ENCODE data around the gene TFDP2.
A peak's percentile ranks its signal among the peaks of the same experiment; 100 is the strongest.

The TFDP2 gene

DNA sequence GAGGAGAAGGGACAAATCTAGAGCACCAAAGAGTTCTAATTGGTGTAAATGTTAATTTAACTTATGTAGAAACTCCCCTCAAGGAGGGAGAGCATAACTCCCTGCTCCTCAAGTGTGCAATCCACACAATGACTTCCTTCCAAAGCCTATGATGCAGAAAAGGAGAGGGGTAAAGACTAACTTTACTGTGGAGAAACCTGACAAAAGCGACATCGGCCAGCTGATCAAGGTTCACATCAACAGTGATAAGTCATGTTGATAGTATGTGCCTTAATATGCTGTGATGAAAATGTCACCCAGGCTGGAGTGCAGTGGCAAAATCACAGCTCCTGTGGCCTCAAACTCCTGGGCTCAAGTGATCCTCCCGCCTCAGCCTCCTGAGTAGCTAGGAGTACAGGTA lies 76.5 kb downstream of the TFDP2 start:
- no peak for DNase-seq (ENCODE audit: low spot score)

GRCh38 chr3:142065932-142066331 lies 83.4 kb downstream of the TFDP2 start:
- DNase-seq (ENCODE audit: low spot score): no peak

DNA sequence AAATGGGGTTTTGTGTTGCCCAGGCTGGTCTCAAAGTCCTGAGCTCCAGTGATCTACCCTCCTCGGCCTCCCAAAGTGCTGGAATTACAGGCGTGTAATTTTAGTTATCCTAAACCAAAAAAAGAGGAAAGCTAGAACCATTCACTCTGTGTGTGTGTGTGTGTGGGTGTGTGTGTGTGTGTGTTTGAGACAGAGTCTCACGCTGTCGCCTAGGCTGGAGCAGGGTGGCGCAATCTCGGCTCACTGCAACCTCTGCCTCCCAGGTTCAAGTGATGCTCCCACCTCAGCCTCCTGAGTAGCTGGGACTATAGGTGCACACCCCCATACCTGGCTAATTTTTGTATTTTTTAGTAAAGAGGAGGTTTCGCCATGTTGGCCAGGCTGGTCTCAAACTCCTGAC lies 84.0 kb downstream of the TFDP2 start:
- no peak for DNase-seq (ENCODE audit: low spot score)

DNA sequence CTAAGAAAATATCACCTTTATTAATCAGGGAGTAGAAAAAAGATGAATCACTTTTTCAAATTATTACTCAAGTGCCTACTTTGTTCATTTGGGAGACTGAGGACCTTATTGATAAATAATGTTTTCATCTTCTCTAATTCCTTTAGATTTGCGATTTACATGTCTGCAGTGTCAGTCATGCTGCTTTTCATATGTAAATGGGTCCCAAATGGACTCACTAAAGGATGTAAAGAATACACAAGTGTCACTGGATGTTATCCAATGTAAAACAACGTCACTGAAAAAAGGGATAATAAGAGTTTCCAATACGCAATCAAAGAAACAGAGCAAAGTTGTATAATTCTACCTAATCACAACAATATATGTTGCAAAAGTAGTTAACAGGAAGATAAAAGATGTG lies 84.9 kb downstream of the TFDP2 start:
- DNase-seq (ENCODE audit: low spot score): no peak

DNA sequence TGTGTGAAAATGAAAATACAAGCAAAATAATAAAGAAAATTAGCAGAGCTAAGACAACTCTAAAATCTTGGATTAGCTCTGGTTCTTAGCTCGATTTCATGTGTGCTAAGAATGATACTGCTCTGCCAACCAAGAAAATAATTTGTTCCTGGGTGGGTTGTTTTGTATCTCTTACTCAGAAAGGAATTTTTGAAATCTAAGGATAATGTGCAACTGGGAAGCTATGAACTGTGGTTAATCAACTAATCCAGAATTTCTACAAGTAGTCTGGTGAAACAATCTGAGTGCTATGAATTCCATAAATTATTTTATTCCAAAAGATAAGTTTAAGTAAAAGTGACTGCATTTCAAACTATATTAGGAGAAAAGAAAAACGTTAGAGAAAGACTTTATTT lies 92.0 kb downstream of the TFDP2 start:
- peak; percentile 29 for DNase-seq (ENCODE audit: low spot score)

DNA sequence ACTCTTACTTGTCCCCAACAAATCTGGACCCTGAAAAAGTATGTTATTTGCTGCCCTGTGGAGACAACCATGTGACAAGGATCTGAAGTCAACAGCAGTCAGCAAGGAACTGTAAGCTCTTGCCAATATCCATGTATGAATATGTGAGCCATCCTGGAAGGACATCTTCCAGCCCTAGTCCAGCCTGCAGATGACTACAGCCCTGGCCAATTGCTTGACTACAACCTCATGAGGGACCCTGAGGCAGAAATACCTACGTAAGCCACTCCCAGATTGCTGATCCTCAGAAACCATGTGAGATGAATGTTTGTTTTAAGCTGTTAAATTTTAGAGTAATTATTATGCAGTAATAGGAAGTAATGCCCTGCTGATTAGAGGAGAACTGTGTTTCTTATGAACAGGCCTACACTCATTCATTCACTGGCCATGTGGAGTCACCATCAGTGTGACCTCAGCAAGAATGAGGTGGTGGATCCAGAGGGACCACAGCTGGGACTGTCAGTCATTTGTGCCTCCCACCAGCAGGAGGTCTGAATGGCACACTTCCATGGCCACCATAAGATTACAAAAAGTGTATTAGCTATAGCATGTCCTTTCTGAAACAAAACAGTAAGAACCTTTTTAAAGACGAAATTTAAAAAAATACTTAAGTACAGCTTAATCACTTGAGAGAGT lies 92.6 kb downstream of the TFDP2 start:
- peak; percentile 9 for DNase-seq (ENCODE audit: low spot score)

DNA sequence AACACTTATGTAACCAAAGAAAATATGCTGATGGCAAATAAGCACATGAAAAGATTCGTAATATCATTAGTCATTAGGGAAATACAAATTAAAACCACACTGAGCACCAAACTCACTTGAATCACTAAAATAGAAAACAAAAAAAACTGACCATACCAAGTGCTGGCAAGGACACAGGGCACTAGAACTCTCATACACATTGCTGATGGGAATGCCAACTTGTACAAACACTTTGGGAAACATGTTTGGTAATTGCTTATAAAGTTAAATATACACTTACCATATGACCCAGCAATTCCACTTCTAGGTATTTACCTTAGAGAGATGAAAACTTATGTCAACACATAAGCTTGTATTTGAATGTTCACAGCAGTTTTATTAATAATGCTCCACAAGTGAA lies 95.5 kb downstream of the TFDP2 start:
- DNase-seq (ENCODE audit: low spot score): no peak

- no peak for DNase-seq (ENCODE audit: low spot score)
Measured at GRCh38 chr3:142053244-142053643, 96.1 kb downstream of the TFDP2 start.

- no peak for DNase-seq (ENCODE audit: low spot score)
Measured at GRCh38 chr3:142051351-142051750, 98.0 kb downstream of the TFDP2 start.

GRCh38 chr3:142047021-142047369 lies 102.3 kb downstream of the TFDP2 start:
- no peak for DNase-seq (ENCODE audit: low spot score)

- DNase-seq (ENCODE audit: low spot score): no peak
Measured at GRCh38 chr3:142046320-142047020, 102.9 kb downstream of the TFDP2 start.

- no peak for DNase-seq (ENCODE audit: low spot score)
Measured at GRCh38 chr3:142040941-142041491, 108.3 kb downstream of the TFDP2 start.

GRCh38 chr3:142035308-142035922 lies 113.9 kb downstream of the TFDP2 start:
- no peak for DNase-seq (ENCODE audit: low spot score)

DNA sequence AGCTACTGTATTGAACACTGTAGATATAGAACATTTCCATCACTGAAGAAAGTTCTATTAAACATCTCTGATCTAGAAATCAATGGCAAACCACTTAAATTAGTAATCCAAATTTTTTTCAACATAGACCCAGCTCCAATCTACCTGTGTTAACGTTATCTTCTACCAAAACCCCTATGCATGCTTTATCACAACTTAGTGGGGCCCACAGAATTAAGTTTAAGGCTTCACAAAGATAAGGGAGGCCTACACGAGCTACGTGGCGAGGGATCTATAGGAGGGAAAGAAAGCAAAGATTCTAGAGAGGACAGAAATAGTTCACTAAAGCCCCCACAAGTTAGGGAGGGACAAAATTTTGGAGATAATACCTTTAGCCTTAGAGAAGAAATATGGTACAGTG lies 116.1 kb downstream of the TFDP2 start:
- DNase-seq (ENCODE audit: low spot score): no peak

DNA sequence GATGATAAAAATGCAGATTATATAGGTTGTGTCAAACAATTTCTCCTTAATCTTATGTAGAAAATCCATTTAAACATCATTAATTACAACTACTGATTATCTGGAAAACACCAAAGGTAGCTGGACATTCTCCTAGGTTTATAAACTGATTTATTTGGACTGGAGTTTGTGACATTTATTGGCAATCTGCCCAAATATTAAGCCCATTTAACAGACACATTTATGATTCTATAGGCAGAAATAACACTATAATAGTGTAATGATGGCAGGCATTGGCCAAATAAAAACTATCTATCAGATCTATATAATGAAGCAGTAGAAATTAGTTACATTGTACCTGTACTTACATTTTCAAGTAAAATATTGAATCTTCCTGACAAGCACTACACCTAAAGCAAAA lies 117.8 kb downstream of the TFDP2 start:
- no peak for DNase-seq (ENCODE audit: low spot score)

DNA sequence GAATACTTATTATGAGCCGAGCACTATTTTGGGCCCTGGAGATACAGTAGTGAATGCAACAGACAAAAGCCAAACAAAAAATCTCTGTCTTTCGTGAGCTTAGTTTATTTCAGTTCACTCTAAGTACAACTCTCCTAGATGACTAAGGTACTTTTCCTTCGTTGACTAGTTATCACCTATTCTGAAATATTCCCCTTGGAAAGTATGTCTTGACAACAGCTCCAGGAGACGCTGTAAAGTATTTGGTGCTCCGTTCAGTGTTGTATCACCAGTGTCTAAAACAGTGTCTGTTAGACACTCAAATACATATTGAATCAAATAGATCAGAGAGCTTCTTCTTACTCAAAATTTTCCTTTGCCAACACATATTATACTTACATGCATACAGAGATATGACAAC lies 119.6 kb downstream of the TFDP2 start:
- DNase-seq (ENCODE audit: low spot score): no peak

GRCh38 chr3:142029052-142029642 lies 120.2 kb downstream of the TFDP2 start:
- no peak for DNase-seq (ENCODE audit: low spot score)

- peak; percentile 60 for DNase-seq (ENCODE audit: low spot score)
Measured at GRCh38 chr3:142028243-142028777, 121.0 kb downstream of the TFDP2 start.

- DNase-seq (ENCODE audit: low spot score): peak; percentile 27
Measured at GRCh38 chr3:142027735-142028134, 121.6 kb downstream of the TFDP2 start.

DNA sequence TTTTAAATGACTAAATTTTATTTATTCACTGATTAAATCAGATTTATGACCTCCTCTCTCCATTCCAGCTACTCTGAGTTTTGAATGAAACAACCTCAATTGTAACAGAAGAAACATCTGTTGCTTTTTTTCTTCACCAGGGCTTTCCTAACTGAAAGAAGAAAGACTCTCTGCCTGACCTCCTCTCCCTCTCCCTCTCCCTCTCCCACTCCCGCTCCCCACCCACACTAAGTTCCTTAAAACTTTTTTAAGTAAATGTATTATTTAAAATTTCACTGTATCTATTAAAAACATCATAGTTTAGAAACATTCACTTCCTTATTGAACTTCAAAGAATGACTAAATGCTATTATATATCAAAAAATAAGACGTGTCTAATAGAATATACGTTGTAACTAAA lies 122.0 kb downstream of the TFDP2 start:
- DNase-seq (ENCODE audit: low spot score): peak; percentile 10

DNA sequence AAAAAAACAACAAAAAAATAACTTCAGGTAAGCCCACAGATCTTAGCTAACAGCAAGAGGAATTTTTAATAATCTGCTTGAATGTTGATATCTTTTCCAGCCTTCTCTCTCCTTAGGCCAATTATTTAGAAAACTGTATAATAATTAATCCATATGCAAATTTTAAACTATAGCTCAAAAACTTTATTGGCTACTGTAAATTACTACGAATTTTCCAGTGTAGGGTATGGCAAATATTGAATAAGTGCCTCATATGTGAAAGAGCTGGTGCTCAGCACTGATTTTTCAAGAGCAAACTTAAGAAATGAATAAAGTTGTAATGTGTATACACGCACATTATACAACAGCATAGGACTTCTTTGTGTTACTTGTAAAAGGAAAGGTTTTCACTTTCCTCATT lies 123.0 kb downstream of the TFDP2 start:
- DNase-seq (ENCODE audit: low spot score): no peak

- DNase-seq (ENCODE audit: low spot score): peak; percentile 58
Measured at GRCh38 chr3:142022381-142022780, 127.0 kb downstream of the TFDP2 start.

DNA sequence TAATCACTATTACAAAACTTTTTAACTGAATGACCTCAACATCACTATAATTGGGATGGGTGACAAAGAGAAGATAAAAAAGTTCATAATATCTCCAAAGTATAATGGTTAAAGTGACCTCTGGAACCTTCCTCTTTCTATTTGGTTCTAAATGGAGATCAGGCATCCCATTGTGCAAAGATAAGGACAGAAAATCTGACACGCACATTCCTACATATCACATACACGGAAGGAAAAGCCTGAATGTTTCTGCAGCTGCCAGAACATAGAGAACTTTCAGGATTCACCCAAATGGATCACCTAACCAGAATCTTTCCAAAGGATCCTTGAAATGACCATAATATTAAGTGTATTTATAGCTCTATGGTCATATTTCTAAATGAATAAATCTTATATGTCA lies 128.2 kb downstream of the TFDP2 start:
- no peak for DNase-seq (ENCODE audit: low spot score)
